GM23338 (cell line): ENCODE results near the gene AQP6. TPM values are rescaled to one million over a fixed set of nuclear protein-coding genes. Genes with fewer than 3 reads are reported as not detected.

Experiments
- ATAC-seq: fragments of 200-7000 bp; cut with Tn5 transposase; 3 replicates; pipeline ENCODE4 v1.9.1; 2020
- DNase-seq: peaks from one replicate; pipeline ENCODE4 v3.0.0-alpha.2; 2015; ENCODE audit warnings: low spot score
- H2AFZ ChIP-seq: fragments of 200-600 bp; sonication (generic); 2 replicates; pipeline ENCODE4 v1.8.0; 2016; ENCODE audit warnings: antibody characterized with exemption, mild to moderate bottlenecking, moderate library complexity
- H3F3A ChIP-seq: fragments of 200-600 bp; sonication (generic); replicated peaks from 2 replicates; pipeline ENCODE4 v1.8.0; 2017; ENCODE audit warnings: antibody characterized with exemption, mixed run types, low read depth
- H3K27ac ChIP-seq: fragments of 200-600 bp; sonication (generic); 2 replicates; pipeline ENCODE4 v1.6.1; 2016; ENCODE audit warnings: low read depth
- H3K27me3 ChIP-seq: fragments of 200-600 bp; sonication (generic); 2 replicates; pipeline ENCODE4 v1.8.0; 2016; ENCODE audit warnings: mild to moderate bottlenecking, mixed run types, moderate library complexity; ENCODE audit not compliant: insufficient read depth
- H3K36me3 ChIP-seq: fragments of 200-600 bp; sonication (generic); 2 replicates; pipeline ENCODE4 v1.8.0; 2016; ENCODE audit warnings: mild to moderate bottlenecking; ENCODE audit not compliant: insufficient read depth
- H3K4me1 ChIP-seq: fragments of 200-600 bp; sonication (generic); 2 replicates; pipeline ENCODE4 v1.8.0; 2016; ENCODE audit warnings: mild to moderate bottlenecking, moderate library complexity; ENCODE audit not compliant: insufficient read depth
- H3K4me2 ChIP-seq: fragments of 200-600 bp; sonication (generic); 2 replicates; pipeline ENCODE4 v1.7.1; 2017; ENCODE audit warnings: mixed run types
- H3K4me3 ChIP-seq: fragments of 200-600 bp; sonication (generic); 2 replicates; pipeline ENCODE4 v1.6.1; 2016; ENCODE audit warnings: mixed run types
- H3K79me2 ChIP-seq: fragments of 200-600 bp; sonication (generic); replicated peaks from 2 replicates; pipeline ENCODE4 v1.8.0; 2017; ENCODE audit warnings: mild to moderate bottlenecking; ENCODE audit not compliant: insufficient read depth
- H3K9me2 ChIP-seq: fragments of 200-600 bp; sonication (generic); 2 replicates; pipeline ENCODE4 v1.8.0; 2017; ENCODE audit not compliant: insufficient read depth
- H4K20me1 ChIP-seq: fragments of 200-600 bp; sonication (generic); replicated peaks from 2 replicates; pipeline ENCODE4 v1.8.0; 2017; ENCODE audit warnings: mild to moderate bottlenecking; ENCODE audit not compliant: insufficient read depth
- H3K27ac Mint-ChIP-seq: 2 replicates; pipeline ENCODE4 v1.8.0; 2020; ENCODE audit warnings: inconsistent platforms, mild to moderate bottlenecking, moderate library complexity, mixed read lengths
- H3K27me3 Mint-ChIP-seq: 3 replicates; pipeline ENCODE4 v1.8.0; 2022; ENCODE audit warnings: low read depth, mild to moderate bottlenecking, moderate library complexity, mixed read lengths, inconsistent platforms; ENCODE audit not compliant: insufficient read depth, poor library complexity
- H3K36me3 Mint-ChIP-seq: 3 replicates; pipeline ENCODE4 v1.8.0; 2021; ENCODE audit warnings: low read depth, mild to moderate bottlenecking, inconsistent platforms, moderate library complexity, mixed read lengths
- H3K4me1 Mint-ChIP-seq: 3 replicates; pipeline ENCODE4 v1.8.0; 2020; ENCODE audit warnings: mild to moderate bottlenecking, inconsistent platforms, mixed read lengths
- H3K4me3 Mint-ChIP-seq: 3 replicates; pipeline ENCODE4 v1.8.0; 2021; ENCODE audit warnings: moderate library complexity, mild to moderate bottlenecking, inconsistent platforms, mixed read lengths
- H3K9me3 Mint-ChIP-seq: 3 replicates; pipeline ENCODE4 v1.8.0; 2020; ENCODE audit warnings: moderate library complexity, mild to moderate bottlenecking, inconsistent platforms, mixed read lengths
- CREB1 ChIP-seq: fragments of 250-450 bp; sonication (Bioruptor Pico); IDR thresholded peaks from 2 replicates; pipeline ENCODE4 v1.5.0; 2020; ENCODE audit warnings: low read depth, mild to moderate bottlenecking, moderate library complexity
- CTCF ChIP-seq, 2 experiments: fragments of 200-600 bp in 1 of 2; sonication (generic) in 1 of 2; conservative IDR thresholded peaks; 2 replicates each; pipeline versions ENCODE4 v1.5.1 to v1.6.1; 2016 to 2017; ENCODE audit warnings: antibody characterized with exemption in 2 of 2, low read depth in 2 of 2, mild to moderate bottlenecking in 2 of 2, moderate library complexity in 1 of 2
- ETS1 ChIP-seq: IDR thresholded peaks from 2 replicates; pipeline ENCODE4 v1.6.1; 2016; ENCODE audit warnings: antibody characterized with exemption
- EZH2 ChIP-seq: fragments of 200-600 bp; sonication (generic); IDR thresholded peaks from one replicate; pipeline ENCODE4 v1.8.0; 2017; ENCODE audit warnings: antibody characterized with exemption, mild to moderate bottlenecking, low read depth; ENCODE audit not compliant: unreplicated experiment
- EZH2phosphoT487 ChIP-seq: fragments of 200-600 bp; sonication (generic); IDR thresholded peaks from one replicate; pipeline ENCODE4 v1.8.1; 2018; ENCODE audit warnings: antibody characterized with exemption; ENCODE audit not compliant: unreplicated experiment
- JUNB ChIP-seq: IDR thresholded peaks from one replicate; pipeline ENCODE4 v1.6.1; 2016; ENCODE audit warnings: antibody characterized with exemption; ENCODE audit not compliant: unreplicated experiment
- NANOG ChIP-seq: IDR thresholded peaks from 2 replicates; pipeline ENCODE4 v1.6.1; 2016; ENCODE audit warnings: antibody characterized with exemption, borderline replicate concordance
- POLR2AphosphoS5 ChIP-seq: IDR thresholded peaks from 2 replicates; pipeline ENCODE4 v1.6.1; 2016; ENCODE audit warnings: antibody characterized with exemption, low read depth
- REST ChIP-seq: IDR thresholded peaks from one replicate; pipeline ENCODE4 v1.6.1; 2018; ENCODE audit warnings: antibody characterized with exemption; ENCODE audit not compliant: unreplicated experiment
- STAT1 ChIP-seq: IDR thresholded peaks from one replicate; pipeline ENCODE4 v1.6.1; 2016; ENCODE audit warnings: antibody characterized with exemption; ENCODE audit not compliant: unreplicated experiment
- ZNF114 ChIP-seq: fragments of 250-450 bp; sonication (Bioruptor Pico); IDR thresholded peaks from 2 replicates; pipeline ENCODE4 v1.5.0; 2020; ENCODE audit warnings: mild to moderate bottlenecking, moderate library complexity
- ZNF331 ChIP-seq: fragments of 250-450 bp; sonication (Bioruptor Pico); IDR thresholded peaks from 2 replicates; pipeline ENCODE4 v1.5.0; 2020; ENCODE audit warnings: low read depth, mild to moderate bottlenecking, moderate library complexity
- ZNF462 ChIP-seq: fragments of 250-450 bp; sonication (Bioruptor Pico); IDR thresholded peaks from 2 replicates; pipeline ENCODE4 v1.5.0; 2020; ENCODE audit warnings: mild to moderate bottlenecking, moderate library complexity
- polyA plus RNA-seq: library from polyadenylated mRNA; unstranded; fragments of >200 nt; fragmentation: Nextera tagmentation; extraction: Ambion mirVana; gene quantifications from 2 replicates; pipeline ENCODE4 v1.2.1, GENCODE V29; 2016
- total RNA-seq: library from RNA; depleted of rRNA; stranded (reverse); fragments of >200 nt; shearing (Covaris generic); gene quantifications from 2 replicates; pipeline ENCODE4 v1.2.3, GENCODE V29; 2014

Gene AQP6
- total and polyA plus RNA-seq, 2 experiments from 2014 or later = 0.08 TPM; not detected in 1

GRCh38 chr12:50026691-50027090 lies 53.9 kb downstream of the AQP6 start:
- Histone ChIP-seq H3K4me2 (no peak overlapping the region), H3K4me1 (no peaks in the 10 kb centered on the region), H3F3A (no peaks in the 10 kb centered on the region), H3K36me3 (no peaks in the 10 kb centered on the region), H4K20me1 (no peaks in the 10 kb centered on the region), H3K9me2 (no peaks in the 10 kb centered on the region), H3K27ac (no peak overlapping the region), H3K79me2 (peaks cover 32% of the 10 kb centered on the region), H2AFZ (no peak overlapping the region; the same call in 1 of the 2 replicates), H3K27me3 (no peaks in the 10 kb centered on the region), H3K4me3 (no peak overlapping the region)
- no peak for ATAC-seq
- Mint-ChIP-seq H3K27me3 (peaks cover 12% of the 10 kb centered on the region), H3K27ac (no peak overlapping the region), H3K4me3 (no peak overlapping the region), H3K4me1 (peaks cover 6% of the 10 kb centered on the region), H3K9me3 (no peaks in the 10 kb centered on the region), H3K36me3 (no peaks in the 10 kb centered on the region; the same call in 2 of the 3 replicates)
- TF ChIP-seq ZNF331 (no peak), EZH2phosphoT487 (no peak), REST (no peak), JUNB (no peak), ZNF462 (CRISPR knock-in tag) (no peak), NANOG (no peak), STAT1 (no peak), ZNF114 (CRISPR knock-in tag) (no peak), EZH2 (no peak), CTCF (conservative IDR thresholded peaks at IDR 0.05; ENCODE audit: low read depth in 2 of 2) (no peak), POLR2AphosphoS5 (no peak), CREB1 (CRISPR knock-in tag) (no peak), ETS1 (no peak)
- DNase-seq = no peak
